ENCODE measurements around the gene CDH6.

DNA sequence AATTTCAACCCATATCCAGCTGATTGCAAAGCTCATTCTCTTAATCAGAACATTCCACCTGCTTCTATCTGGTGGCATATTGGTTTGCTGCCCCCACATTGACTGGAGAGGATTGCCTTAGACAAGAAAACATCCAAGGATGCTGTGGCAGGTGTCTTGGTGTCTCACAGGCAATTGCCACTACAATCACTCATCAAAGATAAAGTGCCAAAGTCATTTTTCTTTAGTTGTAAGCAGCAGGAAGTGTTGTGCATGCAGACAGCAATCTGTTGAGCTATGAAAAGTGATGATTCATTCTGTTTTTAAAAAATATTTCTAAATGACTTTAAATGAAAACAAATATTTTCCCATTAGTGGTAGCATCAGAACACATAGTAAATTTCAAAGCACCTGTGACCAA lies 53.9 kb downstream of the CDH6 start:
- TF ChIP-seq, protein P1, sequence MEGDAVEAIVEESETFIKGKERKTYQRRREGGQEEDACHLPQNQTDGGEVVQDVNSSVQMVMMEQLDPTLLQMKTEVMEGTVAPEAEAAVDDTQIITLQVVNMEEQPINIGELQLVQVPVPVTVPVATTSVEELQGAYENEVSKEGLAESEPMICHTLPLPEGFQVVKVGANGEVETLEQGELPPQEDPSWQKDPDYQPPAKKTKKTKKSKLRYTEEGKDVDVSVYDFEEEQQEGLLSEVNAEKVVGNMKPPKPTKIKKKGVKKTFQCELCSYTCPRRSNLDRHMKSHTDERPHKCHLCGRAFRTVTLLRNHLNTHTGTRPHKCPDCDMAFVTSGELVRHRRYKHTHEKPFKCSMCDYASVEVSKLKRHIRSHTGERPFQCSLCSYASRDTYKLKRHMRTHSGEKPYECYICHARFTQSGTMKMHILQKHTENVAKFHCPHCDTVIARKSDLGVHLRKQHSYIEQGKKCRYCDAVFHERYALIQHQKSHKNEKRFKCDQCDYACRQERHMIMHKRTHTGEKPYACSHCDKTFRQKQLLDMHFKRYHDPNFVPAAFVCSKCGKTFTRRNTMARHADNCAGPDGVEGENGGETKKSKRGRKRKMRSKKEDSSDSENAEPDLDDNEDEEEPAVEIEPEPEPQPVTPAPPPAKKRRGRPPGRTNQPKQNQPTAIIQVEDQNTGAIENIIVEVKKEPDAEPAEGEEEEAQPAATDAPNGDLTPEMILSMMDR (IDR thresholded peaks at IDR 0.05; ENCODE audit: low read depth, low read length), result no peak
- no peak for TF ChIP-seq POLR2A (IDR thresholded peaks at IDR 0.05; ENCODE audit: extremely low read depth, insufficient read length)

Measured in NB4 (cell line).